B cell (primary cell): ENCODE data around the gene COQ5. TPM values are rescaled to one million over a fixed set of nuclear protein-coding genes. Genes with fewer than 3 reads are reported as not detected.

Experiments
- ATAC-seq: fragments of 200-7000 bp; cut with Tn5 transposase; one replicate; pipeline ENCODE4 v1.10.0; 2021; ENCODE audit warnings: low read depth, mild to moderate bottlenecking, moderate number of reproducible peaks, moderate library complexity
- CTCF ChIA-PET: fragments of 350-600 bp; sonication (Branson Sonifier 250); formaldehyde crosslinking; loops from one replicate; lab custom pipeline; 2021; ENCODE audit warnings: antibody characterized with exemption, inconsistent platforms; lab: Charles Lee
- POLR2A ChIA-PET: fragments of 350-600 bp; sonication (Branson Sonifier 250); formaldehyde crosslinking; loops from one replicate; lab custom pipeline; 2021; ENCODE audit warnings: antibody characterized with exemption; lab: Charles Lee
- DNase-seq: peaks from one replicate; pipeline ENCODE4 v3.0.0; 2013
- H2AFZ ChIP-seq: 2 replicates; pipeline ENCODE4 v1.6.1; 2012; ENCODE audit warnings: mild to moderate bottlenecking, low read depth, low read length; ENCODE audit not compliant: insufficient read depth, poor library complexity, severe bottlenecking
- H3K27ac ChIP-seq, 2 donors: 1 replicate in 1 of 2; 2 replicates in 1 of 2; pipeline ENCODE4 v1.5.1; 2012 to 2013; ENCODE audit warnings: low read length in 2 of 2, mild to moderate bottlenecking in 2 of 2, moderate library complexity in 1 of 2
- H3K27me3 ChIP-seq, 4 experiments: fragments of 200-600 bp in 1 of 4; sonication (generic) in 1 of 4; replicated peaks in 1 of 4; 1 replicate in 2 of 4; 2 replicates in 2 of 4; pipeline versions ENCODE4 v1.6.1 to v1.7.0; 2013 to 2016; ENCODE audit warnings: low read length in 3 of 4, mild to moderate bottlenecking in 2 of 4, mixed read lengths in 1 of 4, moderate library complexity in 1 of 4; ENCODE audit not compliant: insufficient read depth in 4 of 4, control insufficient read depth in 3 of 4; ENCODE audit errors: control extremely low read depth in 1 of 4
- H3K36me3 ChIP-seq, 2 experiments: replicated peaks in 1 of 2; 1 replicate in 1 of 2; 2 replicates in 1 of 2; pipeline versions ENCODE4 v1.6.1 to v1.7.1; 2013; ENCODE audit warnings: low read length in 1 of 2; ENCODE audit not compliant: insufficient read depth in 2 of 2, control insufficient read depth in 1 of 2; ENCODE audit errors: control extremely low read depth in 1 of 2, extremely low read depth in 1 of 2
- H3K4me1 ChIP-seq, 2 donors: fragments of 200-600 bp in 1 of 2; sonication (generic) in 1 of 2; 1 replicate in 1 of 2; 2 replicates in 1 of 2; pipeline versions ENCODE4 v1.5.1 to v1.6.1; 2013 to 2017; ENCODE audit warnings: low read length in 2 of 2; ENCODE audit not compliant: control insufficient read depth in 2 of 2, insufficient read depth in 2 of 2
- H3K4me2 ChIP-seq: replicated peaks from 2 replicates; pipeline ENCODE3; 2012; ENCODE audit warnings: mild to moderate bottlenecking, low read depth, low read length; ENCODE audit not compliant: poor library complexity, severe bottlenecking
- H3K4me3 ChIP-seq, 5 experiments: fragments of 200-600 bp in 1 of 5; sonication (generic) in 1 of 5; 1 replicate in 3 of 5; 2 replicates in 2 of 5; pipeline versions ENCODE4 v1.5.1 to v1.7.0; 2011 to 2016; ENCODE audit warnings: low read length in 4 of 5, mild to moderate bottlenecking in 4 of 5, low read depth in 2 of 5, control low read depth in 1 of 5, moderate library complexity in 1 of 5; ENCODE audit not compliant: insufficient read depth in 1 of 5; ENCODE audit errors: control extremely low read depth in 1 of 5, extremely low read depth in 1 of 5
- H3K79me2 ChIP-seq: fragments of 200-600 bp; sonication (generic); one replicate; pipeline ENCODE4 v1.6.0; 2016; ENCODE audit warnings: low read length; ENCODE audit not compliant: control insufficient read depth, insufficient read depth
- H3K9ac ChIP-seq: fragments of 200-600 bp; sonication (generic); 2 replicates; pipeline ENCODE4 v1.6.1; 2017; ENCODE audit warnings: mild to moderate bottlenecking, low read length, moderate library complexity
- H3K9me3 ChIP-seq, 3 donors: one replicate each; pipeline versions ENCODE4 v1.6.1 to v1.7.1; 2013; ENCODE audit warnings: low read length in 2 of 3; ENCODE audit not compliant: control insufficient read depth in 2 of 3, insufficient read depth in 1 of 3; ENCODE audit errors: control extremely low read depth in 1 of 3
- H4K20me1 ChIP-seq: 2 replicates; pipeline ENCODE4 v1.6.0; 2012; ENCODE audit warnings: mild to moderate bottlenecking, low read length; ENCODE audit not compliant: insufficient read depth, control insufficient read depth, poor library complexity, severe bottlenecking
- H3K27ac Mint-ChIP-seq: one replicate; pipeline ENCODE4 v1.8.0; 2021; ENCODE audit warnings: mixed read lengths
- H3K27me3 Mint-ChIP-seq: one replicate; pipeline ENCODE4 v1.8.0; 2021; ENCODE audit warnings: mixed read lengths
- H3K4me1 Mint-ChIP-seq: one replicate; pipeline ENCODE4 v1.8.0; 2021; ENCODE audit warnings: mixed read lengths
- H3K4me3 Mint-ChIP-seq: one replicate; pipeline ENCODE4 v1.8.0; 2021; ENCODE audit warnings: mixed read lengths
- H3K9me3 Mint-ChIP-seq: one replicate; pipeline ENCODE4 v1.8.0; 2022; ENCODE audit warnings: mixed read lengths; ENCODE audit not compliant: insufficient read depth
- EZH2 ChIP-seq: IDR thresholded peaks from 2 replicates; pipeline ENCODE4 v1.6.1; 2012; ENCODE audit warnings: borderline replicate concordance, low read depth, mild to moderate bottlenecking, moderate library complexity, low read length; ENCODE audit not compliant: insufficient read depth, poor library complexity, severe bottlenecking
- WGBS: methylation state at CpG from one replicate; pipeline ENCODE4 v1.1.5; 2013; ENCODE audit warnings: missing lambda C conversion rate; ENCODE audit not compliant: insufficient coverage; 5-methylcytosine and 5-hydroxymethylcytosine counted together
- intact Hi-C: fragments of 100-400 bp; cut with micrococcal nuclease; formaldehyde crosslinking; loops from one replicate; pipeline ENCODE4 v1.10.0; 2022
- polyA plus RNA-seq: library from polyadenylated mRNA; depleted of rRNA; stranded (reverse); fragments of >200 nt; gene quantifications from 2 replicates; pipeline ENCODE4 v1.2.3, GENCODE V29; 2012
- total RNA-seq, 2 donors: library from RNA; stranded (reverse); fragments of 120-200 nt in 1 of 2; gene quantifications; 1 replicate in 1 of 2; 2 replicates in 1 of 2; pipeline versions ENCODE4 v1.2.3 to v1.2.4, GENCODE V29; 2013 to 2022
- TF ChIP-seq, protein P1 (sequence below): fragments of 200-600 bp; IDR thresholded peaks from one replicate; pipeline ENCODE4 v1.8.0; 2022; ENCODE audit warnings: antibody characterized with exemption, mild to moderate bottlenecking

The COQ5 gene
- total and polyA plus RNA-seq, 2 donors (not counting 1 experiment from before 2014, with no cell fraction given): 9.8 to 22.1 TPM

DNA sequence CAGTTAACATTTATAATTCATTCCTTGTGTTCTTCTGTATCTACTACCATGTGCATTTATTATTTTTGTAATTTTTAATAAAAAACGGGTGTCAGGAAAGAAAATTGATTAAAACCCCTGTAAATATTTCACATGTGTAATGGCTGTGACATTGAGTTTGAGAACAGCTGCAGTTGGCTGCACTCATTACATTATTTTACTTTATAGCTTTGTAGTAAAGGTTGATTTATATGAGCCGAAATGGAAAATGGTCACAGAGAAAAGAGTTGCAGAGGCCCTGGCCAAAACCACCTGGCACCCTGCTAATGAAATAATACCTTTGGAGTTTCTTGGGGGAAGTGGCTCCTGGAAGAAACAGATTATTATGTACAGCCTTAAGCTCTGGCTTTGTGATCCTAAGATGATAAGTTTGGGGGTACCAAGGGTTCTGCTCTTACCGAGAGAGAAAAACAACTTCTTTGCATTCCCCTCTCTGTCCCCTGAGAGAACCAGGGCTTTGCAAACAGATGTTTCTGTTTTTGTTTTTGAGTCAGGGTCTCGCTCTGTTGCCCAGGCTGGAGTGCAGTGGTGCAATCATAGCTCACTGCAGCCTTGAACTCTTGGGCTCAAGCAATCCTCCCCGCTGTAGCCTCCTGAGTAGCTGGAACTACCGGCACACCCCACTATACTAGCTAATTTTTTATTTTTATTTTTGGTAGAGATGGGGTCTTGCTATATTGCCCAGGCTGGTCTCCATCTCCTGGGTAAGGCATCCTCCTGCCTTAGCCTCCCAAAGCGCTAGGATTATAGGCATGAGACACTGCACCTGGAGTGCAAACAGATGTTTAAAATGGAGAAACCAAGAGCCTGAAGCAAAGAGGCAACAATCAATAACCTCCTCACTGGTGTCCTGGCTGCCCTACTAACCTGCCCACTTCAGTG lies 42.7 kb downstream of the COQ5 start:
- no peaks in the 10 kb centered on the region for H3K27me3 ChIP-seq
- no peak overlapping the region for H3K27ac ChIP-seq
- Mint-ChIP-seq H3K4me3 (no peak overlapping the region), H3K27ac (no peak overlapping the region), H3K9me3 (no peaks in the 10 kb centered on the region), H3K27me3 (no peaks in the 10 kb centered on the region), H3K4me1 (peaks cover 3% of the 10 kb centered on the region)
- intact Hi-C loops: no loop called here
- no peaks in the 10 kb centered on the region for H3K9me3 ChIP-seq
- H3K79me2 ChIP-seq: no peaks in the 10 kb centered on the region
- no peak for ATAC-seq
- ChIA-PET CTCF (no interaction called here), POLR2A (interaction anchor here (0.6 kb wide), 1 partner anchor 26 kb away, joined by 8 read pairs; no protein-coding TSS in a partner anchor)
- WGBS: 67% methylated on average over 1 of the region's 7 CpGs
- TF ChIP-seq EZH2: no peak
- TF ChIP-seq, protein P1, sequence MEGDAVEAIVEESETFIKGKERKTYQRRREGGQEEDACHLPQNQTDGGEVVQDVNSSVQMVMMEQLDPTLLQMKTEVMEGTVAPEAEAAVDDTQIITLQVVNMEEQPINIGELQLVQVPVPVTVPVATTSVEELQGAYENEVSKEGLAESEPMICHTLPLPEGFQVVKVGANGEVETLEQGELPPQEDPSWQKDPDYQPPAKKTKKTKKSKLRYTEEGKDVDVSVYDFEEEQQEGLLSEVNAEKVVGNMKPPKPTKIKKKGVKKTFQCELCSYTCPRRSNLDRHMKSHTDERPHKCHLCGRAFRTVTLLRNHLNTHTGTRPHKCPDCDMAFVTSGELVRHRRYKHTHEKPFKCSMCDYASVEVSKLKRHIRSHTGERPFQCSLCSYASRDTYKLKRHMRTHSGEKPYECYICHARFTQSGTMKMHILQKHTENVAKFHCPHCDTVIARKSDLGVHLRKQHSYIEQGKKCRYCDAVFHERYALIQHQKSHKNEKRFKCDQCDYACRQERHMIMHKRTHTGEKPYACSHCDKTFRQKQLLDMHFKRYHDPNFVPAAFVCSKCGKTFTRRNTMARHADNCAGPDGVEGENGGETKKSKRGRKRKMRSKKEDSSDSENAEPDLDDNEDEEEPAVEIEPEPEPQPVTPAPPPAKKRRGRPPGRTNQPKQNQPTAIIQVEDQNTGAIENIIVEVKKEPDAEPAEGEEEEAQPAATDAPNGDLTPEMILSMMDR: no peak
- no peaks in the 10 kb centered on the region for H3K4me1 ChIP-seq
- H3K4me3 ChIP-seq: no peak overlapping the region
- no peak for DNase-seq
- no peaks in the 10 kb centered on the region for H3K36me3 ChIP-seq
- no peak overlapping the region for H2AFZ ChIP-seq
- H3K4me2 ChIP-seq: no peak overlapping the region
- no peak overlapping the region for H3K9ac ChIP-seq
- no peaks in the 10 kb centered on the region for H4K20me1 ChIP-seq

DNA sequence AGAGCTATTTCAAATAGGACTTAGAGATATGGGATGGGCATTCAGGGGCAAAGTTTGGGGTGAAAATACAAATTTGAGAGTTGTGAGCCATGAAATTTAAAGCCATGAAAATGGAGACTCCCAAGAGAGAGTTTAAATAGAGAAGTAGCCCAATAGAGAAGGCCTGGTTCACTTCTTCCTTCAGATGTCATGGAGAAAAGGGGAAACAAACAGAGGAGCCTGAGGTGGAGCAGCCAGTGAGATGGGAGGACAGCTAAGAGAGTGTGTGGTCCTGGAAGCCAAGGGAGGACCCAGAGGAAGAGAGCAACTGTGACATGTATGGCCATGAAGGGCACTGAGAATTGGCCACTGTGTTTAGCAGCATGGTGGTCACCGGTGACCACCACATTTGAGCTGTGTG lies 45.3 kb downstream of the COQ5 start:
- no peak overlapping the region for H3K4me3 ChIP-seq
- intact Hi-C loops: no loop called here
- no peaks in the 10 kb centered on the region for H3K27me3 ChIP-seq
- 100% methylated on average over 1 of the region's 1 CpG for WGBS
- peaks cover 3% of the 10 kb centered on the region for H3K4me1 Mint-ChIP-seq
- ChIA-PET CTCF (interaction anchor here (0.7 to 1.2 kb wide), 2 partner anchors 16 to 44 kb away, joined by 3 to 4 read pairs; no protein-coding TSS in a partner anchor), POLR2A (no interaction called here)
- H2AFZ ChIP-seq: no peak overlapping the region
- H3K36me3 ChIP-seq: no peaks in the 10 kb centered on the region
- no peak overlapping the region for H3K27ac ChIP-seq
- no peaks in the 10 kb centered on the region for H3K9me3 ChIP-seq
- no peaks in the 10 kb centered on the region for H3K4me1 ChIP-seq
- no peak for DNase-seq
- no peaks in the 10 kb centered on the region for H3K27me3 Mint-ChIP-seq
- H4K20me1 ChIP-seq: no peaks in the 10 kb centered on the region
- ATAC-seq: no peak
- H3K9me3 Mint-ChIP-seq: no peaks in the 10 kb centered on the region
- peaks cover 3% of the 10 kb centered on the region for H3K79me2 ChIP-seq
- no peak overlapping the region for H3K4me3 Mint-ChIP-seq
- H3K27ac Mint-ChIP-seq: no peak overlapping the region
- TF ChIP-seq, protein P1: no peak
- no peak for TF ChIP-seq EZH2
- H3K4me2 ChIP-seq: no peak overlapping the region
- H3K9ac ChIP-seq: no peak overlapping the region
